ENCODE data around the gene IMMP2L. TPM values are rescaled to one million over a fixed set of nuclear protein-coding genes. Genes with fewer than 3 reads are reported as not detected.

IMMP2L gene
- total RNA-seq, 1 donor = 19.9 TPM

DNA sequence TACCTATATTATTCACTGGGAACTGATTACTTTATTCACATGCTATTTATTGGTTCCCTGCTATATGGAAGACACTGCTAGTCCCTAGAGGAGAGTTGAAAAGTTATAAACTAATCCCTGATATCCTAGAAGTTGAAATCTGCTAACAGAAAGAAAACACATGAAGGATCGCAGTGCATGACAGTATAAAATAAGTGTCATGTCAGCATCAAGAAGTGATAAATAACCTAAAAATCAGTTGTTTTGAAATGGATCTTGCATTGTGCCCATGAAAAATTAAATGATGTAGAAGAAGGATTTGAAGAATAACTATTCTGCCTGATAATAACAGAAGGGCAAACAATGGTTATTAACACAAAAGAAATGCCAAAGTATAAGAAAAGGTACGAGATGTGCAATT, 764.6 kb downstream of the IMMP2L start:
- Histone ChIP-seq H3K79me2 (ENCODE audit: insufficient read depth, low read length) (no peaks in the 10 kb centered on the region), H3K27ac (ENCODE audit: low read depth, low read length) (no peak overlapping the region), H3K36me3 (ENCODE audit: insufficient read depth, low read length) (no peaks in the 10 kb centered on the region), H4K20me1 (ENCODE audit: insufficient read depth, low read length) (no peaks in the 10 kb centered on the region), H3K4me3 (ENCODE audit: insufficient read depth, low read length) (no peak overlapping the region), H3K4me2 (ENCODE audit: insufficient read depth, low read length) (no peak overlapping the region), H2AFZ (ENCODE audit: low read length) (no peak overlapping the region), H3K9me3 (ENCODE audit: low read depth, low read length) (no peaks in the 10 kb centered on the region), H3K4me1 (ENCODE audit: insufficient read depth, low read length) (no peaks in the 10 kb centered on the region), H3K27me3 (ENCODE audit: insufficient read depth, low read length) (no peaks in the 10 kb centered on the region)
- DNase-seq (ENCODE audit: insufficient read length, low spot score, missing footprints) = no peak
- TF ChIP-seq, protein P1, sequence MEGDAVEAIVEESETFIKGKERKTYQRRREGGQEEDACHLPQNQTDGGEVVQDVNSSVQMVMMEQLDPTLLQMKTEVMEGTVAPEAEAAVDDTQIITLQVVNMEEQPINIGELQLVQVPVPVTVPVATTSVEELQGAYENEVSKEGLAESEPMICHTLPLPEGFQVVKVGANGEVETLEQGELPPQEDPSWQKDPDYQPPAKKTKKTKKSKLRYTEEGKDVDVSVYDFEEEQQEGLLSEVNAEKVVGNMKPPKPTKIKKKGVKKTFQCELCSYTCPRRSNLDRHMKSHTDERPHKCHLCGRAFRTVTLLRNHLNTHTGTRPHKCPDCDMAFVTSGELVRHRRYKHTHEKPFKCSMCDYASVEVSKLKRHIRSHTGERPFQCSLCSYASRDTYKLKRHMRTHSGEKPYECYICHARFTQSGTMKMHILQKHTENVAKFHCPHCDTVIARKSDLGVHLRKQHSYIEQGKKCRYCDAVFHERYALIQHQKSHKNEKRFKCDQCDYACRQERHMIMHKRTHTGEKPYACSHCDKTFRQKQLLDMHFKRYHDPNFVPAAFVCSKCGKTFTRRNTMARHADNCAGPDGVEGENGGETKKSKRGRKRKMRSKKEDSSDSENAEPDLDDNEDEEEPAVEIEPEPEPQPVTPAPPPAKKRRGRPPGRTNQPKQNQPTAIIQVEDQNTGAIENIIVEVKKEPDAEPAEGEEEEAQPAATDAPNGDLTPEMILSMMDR (IDR thresholded peaks at IDR 0.05; ENCODE audit: extremely low read depth, low read depth, low read length) = no peak

DNA sequence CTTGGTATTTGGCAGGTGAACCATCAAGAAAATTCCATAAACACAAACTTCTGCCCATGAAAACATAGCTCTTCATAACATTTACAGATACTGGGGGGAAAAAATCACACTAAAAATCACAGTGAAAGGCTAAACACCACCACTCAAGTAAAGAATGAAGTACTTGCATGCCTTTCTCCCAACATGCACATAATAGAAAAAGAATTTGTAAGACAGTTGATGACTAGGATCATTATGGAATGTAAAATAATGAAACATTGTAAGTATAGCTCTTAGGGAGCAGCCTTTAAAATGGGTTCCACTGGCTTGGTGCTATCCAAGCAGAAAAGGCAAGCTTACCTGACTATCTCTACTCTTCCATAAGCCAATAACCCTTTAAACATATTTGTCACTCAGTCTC, 771.3 kb downstream of the IMMP2L start:
- Histone ChIP-seq H3K79me2 (ENCODE audit: insufficient read depth, low read length) (no peaks in the 10 kb centered on the region), H3K9me3 (ENCODE audit: low read depth, low read length) (no peaks in the 10 kb centered on the region), H3K4me2 (ENCODE audit: insufficient read depth, low read length) (no peak overlapping the region), H3K27ac (ENCODE audit: low read depth, low read length) (no peak overlapping the region), H2AFZ (ENCODE audit: low read length) (no peak overlapping the region), H3K4me1 (ENCODE audit: insufficient read depth, low read length) (no peaks in the 10 kb centered on the region), H4K20me1 (ENCODE audit: insufficient read depth, low read length) (no peaks in the 10 kb centered on the region), H3K27me3 (ENCODE audit: insufficient read depth, low read length) (no peaks in the 10 kb centered on the region), H3K36me3 (ENCODE audit: insufficient read depth, low read length) (no peaks in the 10 kb centered on the region), H3K4me3 (ENCODE audit: insufficient read depth, low read length) (no peak overlapping the region)
- TF ChIP-seq, protein P1 (IDR thresholded peaks at IDR 0.05; ENCODE audit: extremely low read depth, low read depth, low read length) = no peak
- DNase-seq (ENCODE audit: insufficient read length, low spot score, missing footprints) = no peak

DNA sequence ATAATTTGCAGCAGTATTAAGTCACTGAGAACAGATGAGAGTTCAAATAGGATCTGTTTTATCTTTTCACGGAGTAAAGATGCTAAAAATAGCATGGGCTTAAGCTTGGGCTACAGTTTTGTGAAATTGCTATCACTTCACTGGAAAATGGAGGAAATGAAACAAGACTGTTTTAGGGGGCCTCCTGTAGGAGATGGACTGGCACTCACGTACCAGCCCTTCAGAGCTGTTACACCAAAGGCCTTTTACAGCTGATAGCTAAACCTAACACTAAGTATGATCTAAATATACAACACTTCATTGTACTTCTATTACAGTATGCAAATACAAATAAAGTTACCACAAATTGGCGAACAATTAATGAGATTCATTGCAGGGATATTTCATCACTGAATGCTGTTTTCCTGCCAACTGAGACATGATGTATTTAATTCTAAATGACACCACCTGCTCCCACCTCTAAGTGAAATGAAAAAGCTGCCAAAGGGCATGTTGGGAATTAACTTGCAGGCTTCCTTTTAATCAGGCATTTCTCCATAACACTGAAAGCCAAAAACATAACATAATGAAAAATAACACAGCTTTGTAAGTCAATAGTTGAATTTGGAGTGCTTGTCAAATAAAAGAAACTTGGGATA, 775.8 kb downstream of the IMMP2L start:
- Histone ChIP-seq H3K4me2 (ENCODE audit: insufficient read depth, low read length) (no peak overlapping the region), H3K27ac (ENCODE audit: low read depth, low read length) (no peak overlapping the region), H3K4me1 (ENCODE audit: insufficient read depth, low read length) (no peaks in the 10 kb centered on the region), H3K79me2 (ENCODE audit: insufficient read depth, low read length) (no peaks in the 10 kb centered on the region), H3K4me3 (ENCODE audit: insufficient read depth, low read length) (no peak overlapping the region), H4K20me1 (ENCODE audit: insufficient read depth, low read length) (no peaks in the 10 kb centered on the region), H3K36me3 (ENCODE audit: insufficient read depth, low read length) (no peaks in the 10 kb centered on the region), H3K9me3 (ENCODE audit: low read depth, low read length) (no peaks in the 10 kb centered on the region), H3K27me3 (ENCODE audit: insufficient read depth, low read length) (no peaks in the 10 kb centered on the region), H2AFZ (ENCODE audit: low read length) (no peak overlapping the region)
- DNase-seq (ENCODE audit: insufficient read length, low spot score, missing footprints) = no peak
- TF ChIP-seq, protein P1 (IDR thresholded peaks at IDR 0.05; ENCODE audit: extremely low read depth, low read depth, low read length) = no peak

DNA sequence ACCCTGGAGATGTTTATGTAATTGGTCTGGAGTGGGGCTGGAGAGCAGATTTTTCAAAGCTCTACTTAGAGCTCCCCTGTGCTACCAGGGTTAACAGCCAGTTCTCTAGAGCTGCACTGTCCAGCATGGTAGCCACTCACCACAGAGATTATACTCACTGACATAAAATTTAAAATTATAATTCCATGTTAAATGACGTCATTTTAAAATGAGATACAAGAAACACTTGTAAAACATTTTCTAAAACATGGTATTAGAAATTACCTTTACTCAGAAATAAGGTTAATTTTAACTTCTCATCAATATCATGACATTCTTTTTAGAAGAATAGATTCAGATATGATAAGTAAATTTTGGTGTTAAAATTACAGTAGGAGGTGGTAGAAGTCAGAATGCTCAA, 777.5 kb downstream of the IMMP2L start:
- no peaks in the 10 kb centered on the region for H3K36me3 ChIP-seq (ENCODE audit: insufficient read depth, low read length)
- H3K4me3 ChIP-seq (ENCODE audit: insufficient read depth, low read length) = no peak overlapping the region
- no peaks in the 10 kb centered on the region for H3K79me2 ChIP-seq (ENCODE audit: insufficient read depth, low read length)
- DNase-seq (ENCODE audit: insufficient read length, low spot score, missing footprints) = no peak
- H3K4me1 ChIP-seq (ENCODE audit: insufficient read depth, low read length) = no peaks in the 10 kb centered on the region
- no peaks in the 10 kb centered on the region for H4K20me1 ChIP-seq (ENCODE audit: insufficient read depth, low read length)
- no peaks in the 10 kb centered on the region for H3K9me3 ChIP-seq (ENCODE audit: low read depth, low read length)
- H3K27me3 ChIP-seq (ENCODE audit: insufficient read depth, low read length) = no peaks in the 10 kb centered on the region
- TF ChIP-seq, protein P1 (IDR thresholded peaks at IDR 0.05; ENCODE audit: extremely low read depth, low read depth, low read length) = no peak
- H3K27ac ChIP-seq (ENCODE audit: low read depth, low read length) = no peak overlapping the region
- H2AFZ ChIP-seq (ENCODE audit: low read length) = no peak overlapping the region
- no peak overlapping the region for H3K4me2 ChIP-seq (ENCODE audit: insufficient read depth, low read length)

All from osteoblast (primary cell).